LNCAP (cell line): Measurements from ENCODE around the gene ZKSCAN3.

Experiments
- TF ChIP-seq, protein P1 (sequence below): fragments of 450-650 bp; IDR thresholded peaks from 2 replicates; pipeline ENCODE4 v1.5.1; 2017; ENCODE audit warnings: mild to moderate bottlenecking

The ZKSCAN3 gene

DNA sequence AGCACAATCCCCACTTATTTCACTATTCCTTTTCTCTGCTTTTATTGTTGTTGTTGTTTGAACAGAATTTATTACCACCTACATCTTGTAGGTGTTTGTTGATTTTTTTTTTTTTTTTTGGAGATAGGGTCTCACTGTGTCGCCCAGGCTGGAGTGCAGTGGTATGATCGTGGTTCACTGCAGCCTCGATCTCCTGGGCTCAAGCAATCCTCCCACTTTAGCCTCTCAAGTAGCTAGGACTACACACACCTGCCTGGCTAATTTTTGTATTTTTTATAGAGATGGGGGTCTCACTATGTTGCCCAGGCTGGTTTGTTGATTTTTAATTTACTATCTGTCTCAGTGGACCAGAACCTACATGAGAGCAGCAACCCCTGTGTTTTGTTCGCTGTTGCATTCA lies 46.2 kb downstream of the ZKSCAN3 start:
- TF ChIP-seq, protein P1, sequence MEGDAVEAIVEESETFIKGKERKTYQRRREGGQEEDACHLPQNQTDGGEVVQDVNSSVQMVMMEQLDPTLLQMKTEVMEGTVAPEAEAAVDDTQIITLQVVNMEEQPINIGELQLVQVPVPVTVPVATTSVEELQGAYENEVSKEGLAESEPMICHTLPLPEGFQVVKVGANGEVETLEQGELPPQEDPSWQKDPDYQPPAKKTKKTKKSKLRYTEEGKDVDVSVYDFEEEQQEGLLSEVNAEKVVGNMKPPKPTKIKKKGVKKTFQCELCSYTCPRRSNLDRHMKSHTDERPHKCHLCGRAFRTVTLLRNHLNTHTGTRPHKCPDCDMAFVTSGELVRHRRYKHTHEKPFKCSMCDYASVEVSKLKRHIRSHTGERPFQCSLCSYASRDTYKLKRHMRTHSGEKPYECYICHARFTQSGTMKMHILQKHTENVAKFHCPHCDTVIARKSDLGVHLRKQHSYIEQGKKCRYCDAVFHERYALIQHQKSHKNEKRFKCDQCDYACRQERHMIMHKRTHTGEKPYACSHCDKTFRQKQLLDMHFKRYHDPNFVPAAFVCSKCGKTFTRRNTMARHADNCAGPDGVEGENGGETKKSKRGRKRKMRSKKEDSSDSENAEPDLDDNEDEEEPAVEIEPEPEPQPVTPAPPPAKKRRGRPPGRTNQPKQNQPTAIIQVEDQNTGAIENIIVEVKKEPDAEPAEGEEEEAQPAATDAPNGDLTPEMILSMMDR: no peak

DNA sequence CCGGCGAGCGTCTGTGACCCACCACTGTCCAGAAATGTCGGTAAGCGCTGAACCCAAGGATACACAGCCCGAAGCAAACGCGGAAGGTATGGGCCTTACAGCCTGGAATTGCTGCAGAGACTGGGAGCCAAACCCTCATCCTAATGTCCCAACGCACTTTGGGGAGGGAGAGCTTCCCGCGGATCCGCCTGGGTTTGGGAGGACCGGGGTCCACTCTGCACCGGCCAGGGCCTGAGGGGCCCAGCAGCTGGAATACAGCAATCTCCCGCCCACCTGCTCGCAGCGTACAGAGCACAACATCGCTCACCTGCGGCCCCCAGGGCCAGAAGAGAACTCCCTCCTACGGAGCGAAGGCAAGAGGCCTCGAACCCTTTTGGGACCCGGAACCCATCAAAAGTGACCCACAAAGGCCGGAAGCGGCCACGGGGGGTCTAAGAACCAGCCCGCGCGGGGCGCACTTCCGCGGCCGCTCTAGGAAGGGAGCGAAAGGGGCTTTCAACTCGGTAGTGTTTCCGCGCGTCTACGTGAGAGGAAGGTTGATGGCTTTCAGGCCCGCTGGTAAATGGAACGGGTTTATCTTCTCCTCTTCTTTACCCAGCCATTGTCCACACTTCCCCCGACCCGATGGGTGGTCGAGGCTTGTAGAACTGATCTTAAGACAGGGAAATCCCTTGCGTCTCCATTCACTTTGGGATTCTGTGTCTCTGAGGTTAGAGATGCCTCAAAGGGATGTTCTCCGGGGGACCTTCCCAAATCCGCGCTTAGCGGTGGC lies 49.8 kb downstream of the ZKSCAN3 start, which contains the start of gene ZSCAN12:
TSS of gene ZSCAN12 (minus strand) at position 398 of the 772 bp plus-strand sequence. CDS start 1,342 bp downstream, outside the sequence.
- TF ChIP-seq, protein P1: no peak

DNA sequence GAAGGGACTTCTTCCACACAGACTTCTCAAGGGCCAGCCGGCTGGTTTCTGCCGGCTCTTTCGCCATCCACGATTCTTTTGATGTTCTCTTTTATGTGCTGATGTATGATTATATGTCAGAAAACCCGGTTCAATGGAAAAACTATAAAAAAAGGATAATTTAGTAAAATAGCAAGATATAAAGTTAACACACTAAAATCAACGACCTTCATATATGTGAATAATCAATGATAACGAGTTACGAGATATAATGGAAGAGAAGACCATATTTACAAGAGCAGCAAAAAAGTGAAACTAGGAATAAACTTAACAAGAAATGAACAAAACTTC lies 50.3 kb downstream of the ZKSCAN3 start:
- TF ChIP-seq, protein P1: no peak

DNA sequence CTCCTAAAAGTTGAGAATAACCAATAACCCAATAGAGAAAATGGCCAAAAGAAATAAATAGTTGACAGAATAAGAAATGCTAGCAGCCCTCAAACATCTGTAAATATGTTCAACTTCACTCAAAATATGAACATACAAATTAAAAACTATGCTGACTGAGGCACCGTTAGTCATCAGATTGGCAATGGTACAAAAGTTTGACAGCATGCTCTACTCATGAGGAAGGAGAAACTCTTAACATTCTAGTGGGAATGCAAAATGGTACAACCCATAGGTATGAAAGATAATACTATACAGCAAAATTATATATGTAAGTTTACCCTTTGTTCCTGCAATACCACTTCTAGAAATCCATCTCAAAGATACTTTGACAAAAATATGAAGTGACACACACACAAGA lies 51.4 kb downstream of the ZKSCAN3 start:
- TF ChIP-seq, protein P1: no peak

DNA sequence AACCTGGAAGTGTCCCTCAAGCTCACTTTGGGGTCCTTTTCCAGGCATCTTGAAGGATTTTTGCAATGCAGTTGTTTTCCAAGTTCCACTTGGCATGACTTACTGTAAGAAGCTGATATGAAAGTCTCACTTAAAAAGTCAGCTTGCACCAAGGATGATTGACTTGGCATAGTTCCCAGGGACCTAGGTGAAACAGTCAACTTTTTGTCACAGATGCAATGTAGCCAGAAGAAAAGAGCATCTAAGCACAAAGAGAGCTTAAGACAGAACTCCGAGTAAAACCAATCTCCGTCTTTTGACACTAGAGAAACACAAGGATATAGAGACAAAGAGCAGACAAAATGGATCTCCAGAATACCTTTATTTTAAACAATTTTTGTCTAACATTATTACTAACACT lies 52.5 kb downstream of the ZKSCAN3 start:
- TF ChIP-seq, protein P1: no peak

DNA sequence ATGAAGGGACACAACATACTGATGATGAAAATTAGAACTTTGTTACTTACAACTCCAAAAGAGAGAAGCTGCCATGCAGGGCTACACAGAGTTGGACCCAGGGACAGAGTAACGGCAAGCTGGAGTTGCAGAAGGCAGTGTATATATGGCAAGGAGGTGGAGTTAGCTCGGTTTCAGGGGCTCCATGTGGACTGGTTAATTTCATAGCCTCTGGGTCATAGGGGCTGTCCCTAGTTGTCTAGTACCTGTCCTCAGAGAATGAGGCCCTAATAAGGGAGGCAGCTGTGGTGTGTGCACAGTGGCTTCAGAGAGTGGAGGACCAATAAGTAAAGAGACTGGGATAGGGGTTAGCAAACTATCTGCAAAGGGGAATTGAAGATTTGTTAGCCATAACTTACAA lies 57.7 kb downstream of the ZKSCAN3 start:
- TF ChIP-seq, protein P1: no peak

DNA sequence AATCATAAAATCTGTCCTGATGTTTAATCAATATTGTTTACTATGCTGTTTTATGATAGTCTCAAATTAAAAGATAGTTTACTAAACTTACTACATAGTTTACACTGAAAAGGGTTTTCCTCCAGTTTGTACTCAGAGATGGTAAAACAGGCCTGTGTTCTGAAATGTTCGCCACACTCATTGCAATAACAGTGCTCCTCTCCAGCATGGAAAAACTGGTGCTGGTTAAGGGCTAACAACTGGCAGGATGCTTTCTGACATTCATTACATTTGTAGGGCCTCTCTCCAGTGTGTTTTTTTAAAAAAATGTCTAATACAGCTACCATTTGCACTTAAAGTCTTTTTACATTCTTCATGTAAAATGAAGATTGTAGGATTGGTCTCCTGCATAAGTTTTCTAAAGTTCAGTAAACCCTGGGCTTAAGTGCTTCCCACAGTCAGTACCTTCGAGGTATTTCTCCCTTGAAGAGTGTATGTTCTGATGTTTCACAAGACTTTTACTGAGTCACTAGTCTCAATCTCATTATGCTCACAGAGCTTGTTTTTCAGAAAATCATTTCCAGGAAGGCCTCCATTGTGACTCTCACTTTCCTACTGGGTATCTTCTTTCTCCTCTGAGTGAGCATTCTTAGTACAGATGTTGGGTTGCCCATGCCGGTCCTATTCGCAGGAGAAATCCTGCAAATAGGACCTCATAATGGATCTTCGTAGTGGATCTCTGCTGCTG lies 58.5 kb downstream of the ZKSCAN3 start:
- TF ChIP-seq, protein P1: no peak
